ENCODE data around the gene CAMK2B.
A peak's percentile ranks its signal among the peaks of the same experiment; 100 is the strongest.

The CAMK2B gene

GRCh38 chr7:44256459-44256858 is 68.9 kb downstream of the CAMK2B start:
- no peak for DNase-seq (ENCODE audit: low spot score)

GRCh38 chr7:44251881-44252280 is 73.5 kb downstream of the CAMK2B start:
- no peak for DNase-seq (ENCODE audit: low spot score)

GRCh38 chr7:44251269-44251668 is 74.1 kb downstream of the CAMK2B start:
- DNase-seq (ENCODE audit: low spot score): no peak

- no peak for DNase-seq (ENCODE audit: low spot score)
Measured at GRCh38 chr7:44249639-44250234, 75.7 kb downstream of the CAMK2B start.

GRCh38 chr7:44247868-44248651 is 77.3 kb downstream of the CAMK2B start:
- DNase-seq (ENCODE audit: low spot score): no peak

- DNase-seq (ENCODE audit: low spot score): no peak
Measured at GRCh38 chr7:44246396-44247113, 78.8 kb downstream of the CAMK2B start.

GRCh38 chr7:44244282-44244681 is 81.1 kb downstream of the CAMK2B start:
- peak; percentile 26 for DNase-seq (ENCODE audit: low spot score)

- no peak for DNase-seq (ENCODE audit: low spot score)
Measured at GRCh38 chr7:44242091-44242490, 83.3 kb downstream of the CAMK2B start.

- peak; percentile 80 for DNase-seq (ENCODE audit: low spot score)
Measured at GRCh38 chr7:44240983-44241510, 84.3 kb downstream of the CAMK2B start.

GRCh38 chr7:44240376-44240775 is 85.0 kb downstream of the CAMK2B start:
- DNase-seq (ENCODE audit: low spot score): no peak

- no peak for DNase-seq (ENCODE audit: low spot score)
Measured at GRCh38 chr7:44239361-44239760, 86.0 kb downstream of the CAMK2B start.

GRCh38 chr7:44238116-44238695 is 87.2 kb downstream of the CAMK2B start:
- DNase-seq (ENCODE audit: low spot score): no peak

GRCh38 chr7:44237696-44238095 is 87.7 kb downstream of the CAMK2B start:
- DNase-seq (ENCODE audit: low spot score): no peak

- DNase-seq (ENCODE audit: low spot score): no peak
Measured at GRCh38 chr7:44236333-44236728, 89.1 kb downstream of the CAMK2B start.

- peak; percentile 44 for DNase-seq (ENCODE audit: low spot score)
Measured at GRCh38 chr7:44235582-44236332, 89.6 kb downstream of the CAMK2B start.

GRCh38 chr7:44235066-44235465 is 90.3 kb downstream of the CAMK2B start:
- DNase-seq (ENCODE audit: low spot score): no peak

GRCh38 chr7:44232901-44233715 is 92.3 kb downstream of the CAMK2B start:
- DNase-seq (ENCODE audit: low spot score): no peak

- no peak for DNase-seq (ENCODE audit: low spot score)
Measured at GRCh38 chr7:44232396-44232795, 93.0 kb downstream of the CAMK2B start.

GRCh38 chr7:44231088-44231487 is 94.3 kb downstream of the CAMK2B start:
- DNase-seq (ENCODE audit: low spot score): no peak

GRCh38 chr7:44230286-44230685 is 95.1 kb downstream of the CAMK2B start:
- DNase-seq (ENCODE audit: low spot score): no peak

All from kidney capillary endothelial cell (primary cell).